Panc1 (cell line): ENCODE data around the gene DROSHA.
"Not testable (repeated sequence)": the region's sequence is repeated elsewhere in the genome, so short reads cannot be mapped to it uniquely, and the experiment has no call there.

Source experiments
- CTCF ChIP-seq: fragments of 450-650 bp; IDR thresholded peaks from 2 replicates; pipeline ENCODE4 v1.5.1; 2017; ENCODE audit warnings: mild to moderate bottlenecking
- POLR2AphosphoS5 ChIP-seq: IDR thresholded peaks from 2 replicates; pipeline ENCODE4 v1.6.1; 2012; ENCODE audit warnings: mild to moderate bottlenecking, low read depth, low read length, moderate library complexity
- REST ChIP-seq, 2 experiments: IDR thresholded peaks; 2 replicates each; pipeline ENCODE4 v1.6.1; 2011 to 2012; ENCODE audit warnings: low read depth in 2 of 2, control low read depth in 1 of 2, low read length in 1 of 2, mild to moderate bottlenecking in 1 of 2, moderate library complexity in 1 of 2; ENCODE audit not compliant: insufficient read depth in 1 of 2

- not testable (repeated sequence) for TF ChIP-seq CTCF; POLR2AphosphoS5; REST (IDR thresholded peaks at IDR 0.05; ENCODE audit: insufficient read depth in 1 of 2, low read depth in 2 of 2, low read length in 1 of 2)
Measured at GRCh38 chr5:31549114-31549513, 17.2 kb upstream of the DROSHA start.
